COLO668 (cell line): ENCODE measurements around the gene VANGL2.

Experiments
- DNase-seq: peaks from one replicate; lab custom pipeline; 2025; ENCODE audit not compliant: unreplicated experiment; lab: John Stamatoyannopoulos, UW

The VANGL2 gene

GRCh38 chr1:160455153-160455517 lies 54.8 kb downstream of the VANGL2 start:
- no peak for DNase-seq

- DNase-seq, result no peak
These were observed 58.7 kb downstream of the VANGL2 start for GRCh38 chr1:160459056-160459455.

- no peak for DNase-seq
These were observed 59.3 kb downstream of the VANGL2 start for GRCh38 chr1:160459687-160460086.

- no peak for DNase-seq
These were observed 59.9 kb downstream of the VANGL2 start for GRCh38 chr1:160460214-160460642.

- no peak for DNase-seq
These were observed 60.4 kb downstream of the VANGL2 start for GRCh38 chr1:160460683-160461287.

- DNase-seq, result no peak
These were observed 64.8 kb downstream of the VANGL2 start for GRCh38 chr1:160465123-160465522.

- DNase-seq, result no peak
These were observed 66.6 kb downstream of the VANGL2 start for GRCh38 chr1:160466961-160467360.

GRCh38 chr1:160467576-160467975 lies 67.2 kb downstream of the VANGL2 start:
- no peak for DNase-seq

- no peak for DNase-seq
These were observed 70.9 kb downstream of the VANGL2 start for GRCh38 chr1:160471253-160471652.

- DNase-seq, result no peak
These were observed 71.7 kb downstream of the VANGL2 start for GRCh38 chr1:160472112-160472511.

GRCh38 chr1:160474392-160475242 lies 74.3 kb downstream of the VANGL2 start:
- DNase-seq, result no peak
